NCI-H446 (cell line): ENCODE results near the gene TUT1.
"Not testable (repeated sequence)": the region's sequence is repeated elsewhere in the genome, so short reads cannot be mapped to it uniquely, and the experiment has no call there.

Source experiments
- DNase-seq, 2 experiments: peaks; one replicate each; lab custom pipeline; 2025; lab: John Stamatoyannopoulos, UW

The TUT1 gene

GRCh38 chr11:62603776-62604299, 12.5 kb upstream of the TUT1 start:
- DNase-seq, result no peak

- no peak for DNase-seq
These were observed 11.7 kb upstream of the TUT1 start for GRCh38 chr11:62603072-62603408.

DNA sequence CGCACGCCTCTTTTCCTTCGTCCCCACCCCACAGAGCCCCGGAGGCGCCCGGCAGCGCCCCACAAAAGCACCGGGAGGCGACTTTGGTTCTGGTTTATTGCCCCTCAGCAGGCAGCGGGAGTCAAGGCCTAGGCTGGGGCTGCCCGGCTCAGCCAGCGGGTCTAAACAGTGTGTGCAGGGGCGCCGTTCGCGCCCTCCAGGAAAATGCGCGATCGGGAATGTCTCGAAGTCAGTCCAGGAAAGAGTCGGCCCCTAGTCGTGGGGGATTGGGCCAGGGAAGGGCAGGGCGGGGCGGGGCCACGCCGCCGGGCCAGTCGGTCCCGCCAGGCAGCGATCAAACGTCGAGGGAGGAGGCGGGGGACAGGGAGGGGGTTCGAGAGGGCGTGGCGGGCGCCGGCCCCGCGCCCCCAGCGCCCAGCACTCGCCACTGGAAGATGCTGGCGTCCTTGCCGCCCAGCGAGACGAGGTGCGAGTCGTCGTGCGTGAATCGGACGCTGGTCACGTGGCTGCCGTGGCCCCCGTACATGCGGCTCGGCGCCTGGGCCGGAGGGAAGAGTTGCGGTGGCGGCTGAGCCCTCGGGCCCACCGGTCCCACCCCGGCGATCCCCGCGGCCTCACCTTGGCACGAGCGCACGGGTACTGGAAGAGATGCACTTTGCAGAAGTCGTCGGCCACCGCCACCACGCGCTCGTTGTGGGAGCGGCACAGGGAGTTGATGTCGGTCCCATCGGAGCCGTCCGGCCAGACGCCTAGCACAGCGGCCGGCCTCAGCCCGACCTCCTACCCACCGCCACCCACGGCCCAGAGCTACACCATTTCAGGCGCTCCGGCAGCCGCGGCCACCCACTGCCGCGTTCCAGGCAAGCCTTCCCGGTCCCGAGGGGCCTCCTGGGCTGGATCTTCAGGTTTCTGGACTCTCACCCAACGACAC, 11.1 kb upstream of the TUT1 start:
- peak in 1 of 2 experiments; percentile 62 for DNase-seq

DNA sequence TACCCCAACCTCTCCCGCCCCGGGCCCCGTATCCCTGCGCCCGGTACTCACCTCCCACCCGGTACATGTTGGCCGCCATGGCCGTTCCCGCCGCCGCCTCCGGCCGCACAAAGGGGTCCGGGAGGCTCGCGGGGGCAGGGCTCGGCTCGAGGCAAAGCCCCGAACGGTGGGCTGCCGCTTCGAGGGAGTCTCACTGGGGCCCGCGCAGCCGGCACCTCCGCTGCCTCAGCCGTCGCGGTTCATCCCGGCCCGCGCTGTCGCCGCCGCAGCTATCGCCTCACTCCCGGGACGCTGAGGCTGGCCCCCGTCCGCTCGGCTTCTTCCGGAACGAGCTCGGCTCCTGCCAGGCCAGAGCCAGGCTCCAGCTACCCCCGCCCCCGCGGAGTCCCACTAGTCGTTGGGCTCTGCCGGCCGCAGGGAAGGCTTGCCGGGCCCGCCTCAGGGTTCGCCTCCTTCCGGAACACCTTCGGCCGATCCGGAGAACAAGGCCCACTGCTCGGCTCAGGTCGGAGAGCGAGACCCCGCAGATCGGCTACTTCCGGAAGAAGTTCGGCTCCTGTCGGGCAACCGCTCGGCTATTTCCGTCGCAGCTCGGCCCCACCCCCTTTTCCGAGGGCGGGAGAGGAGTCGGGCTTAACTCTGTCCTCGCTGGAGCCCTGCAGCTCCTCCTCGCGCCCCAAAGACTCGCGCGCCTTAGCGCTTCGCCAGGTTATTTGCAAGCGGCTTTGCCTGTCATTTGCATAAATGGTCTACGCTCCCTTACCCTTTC, 10.2 kb upstream of the TUT1 start, which contains the start of gene MTA2:
TSS of gene MTA2 (minus strand) at position 494 of the 769 bp plus-strand sequence. CDS start at position 79, 415 bp downstream.
- peak; percentile 96 to 99 for DNase-seq

- DNase-seq, result no peak
These were observed 9.7 kb upstream of the TUT1 start for GRCh38 chr11:62601122-62601371.

GRCh38 chr11:62600367-62601121, 9.2 kb upstream of the TUT1 start:
- no peak for DNase-seq

DNA sequence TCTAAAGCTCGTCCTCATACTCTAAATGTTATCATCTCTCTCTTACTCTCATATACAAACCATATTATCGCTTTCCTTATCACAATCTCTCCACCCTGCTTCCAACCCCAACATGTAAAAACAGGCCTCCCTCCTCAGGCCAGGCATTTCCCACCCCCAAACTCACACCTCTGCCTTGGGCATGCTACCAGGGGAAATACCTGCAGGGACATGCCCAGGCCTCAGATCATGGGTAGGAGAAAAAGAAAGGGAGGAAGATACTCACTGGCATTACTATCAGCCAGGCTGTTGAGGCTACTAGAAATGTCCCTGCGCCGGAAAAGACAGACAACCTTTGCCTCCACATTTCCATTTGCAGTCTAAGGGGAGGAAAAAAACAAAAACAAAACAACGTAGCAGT, 8.6 kb upstream of the TUT1 start:
- DNase-seq, result no peak

DNA sequence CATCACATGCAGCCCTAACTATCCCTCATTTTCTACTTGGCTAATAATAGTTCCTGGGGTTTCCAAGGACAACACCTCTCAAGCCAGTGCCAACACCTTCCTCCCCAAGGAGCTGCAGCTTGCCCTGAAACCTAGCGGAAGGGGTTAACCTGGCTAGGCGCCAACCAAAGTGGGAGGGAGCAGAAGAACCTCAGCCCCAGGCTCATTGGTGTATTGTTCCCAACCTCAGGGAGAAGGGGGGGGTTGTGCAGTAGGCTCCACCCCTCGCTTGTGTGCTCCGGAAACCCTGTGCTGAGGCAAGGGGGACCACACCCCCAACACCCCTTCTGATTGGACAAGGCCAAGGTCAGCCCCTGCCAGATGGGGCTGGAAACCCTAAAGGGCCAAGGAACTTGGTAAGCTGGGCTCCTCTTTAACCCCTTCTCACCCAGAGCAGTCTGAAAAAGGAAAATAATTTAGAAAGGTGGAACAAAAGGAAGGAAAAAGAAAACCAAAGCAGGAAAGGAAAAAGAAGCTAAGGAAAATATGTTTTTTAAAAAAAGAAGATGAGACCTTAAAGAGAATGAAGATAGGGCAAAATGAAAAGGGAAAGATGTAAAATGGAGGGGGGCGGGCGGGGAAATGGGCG, 7.9 kb upstream of the TUT1 start:
- peak; percentile 94 to 97 for DNase-seq

DNA sequence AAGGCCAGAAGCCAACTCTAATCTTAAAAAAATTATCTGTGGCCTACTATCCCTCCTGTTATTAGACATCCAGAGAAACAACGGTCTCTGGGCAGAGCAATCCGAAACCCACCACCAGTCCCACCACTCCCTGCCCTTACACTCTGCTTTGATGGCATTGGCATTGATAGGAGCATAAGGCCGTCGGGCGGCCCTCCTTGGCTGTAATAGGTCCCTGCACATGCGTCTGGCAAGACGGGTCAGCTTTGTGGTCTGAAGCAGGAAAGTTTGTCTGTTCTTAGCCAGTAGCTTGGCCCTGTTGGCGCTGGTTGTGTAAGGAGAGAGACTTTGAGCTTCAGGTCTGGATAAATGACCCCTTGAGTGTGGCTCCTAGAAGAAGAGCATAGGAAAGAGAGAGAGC, 3.8 kb upstream of the TUT1 start:
- DNase-seq, result no peak

GRCh38 chr11:62593434-62594044, 2.2 kb upstream of the TUT1 start:
- DNase-seq, result peak; percentile 39 to 74

DNA sequence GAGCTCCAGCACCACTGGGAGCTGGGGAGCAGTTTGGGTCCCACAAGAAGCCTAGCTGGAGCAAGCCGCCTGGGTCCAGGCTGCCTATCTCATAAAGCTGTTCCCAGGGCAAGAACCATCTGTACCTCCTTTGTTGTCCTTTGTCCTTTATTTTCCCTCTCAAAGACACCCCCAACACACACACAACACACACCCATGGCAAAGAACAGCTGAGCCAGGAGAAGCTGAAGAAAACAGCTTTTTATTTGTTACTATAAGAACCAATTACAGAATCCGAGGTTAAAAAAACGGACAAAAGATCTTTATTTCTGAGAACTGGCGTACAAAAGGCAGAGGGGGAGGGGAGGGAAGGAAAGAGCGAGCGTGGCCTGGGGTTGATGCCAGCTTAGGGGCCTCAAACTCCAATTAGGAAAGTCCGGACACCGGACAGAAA, 1.7 kb upstream of the TUT1 start:
- peak in 1 of 2 experiments; percentile 32 for DNase-seq

- DNase-seq, result no peak
These were observed 958 bp upstream of the TUT1 start for GRCh38 chr11:62592146-62592815.

DNA sequence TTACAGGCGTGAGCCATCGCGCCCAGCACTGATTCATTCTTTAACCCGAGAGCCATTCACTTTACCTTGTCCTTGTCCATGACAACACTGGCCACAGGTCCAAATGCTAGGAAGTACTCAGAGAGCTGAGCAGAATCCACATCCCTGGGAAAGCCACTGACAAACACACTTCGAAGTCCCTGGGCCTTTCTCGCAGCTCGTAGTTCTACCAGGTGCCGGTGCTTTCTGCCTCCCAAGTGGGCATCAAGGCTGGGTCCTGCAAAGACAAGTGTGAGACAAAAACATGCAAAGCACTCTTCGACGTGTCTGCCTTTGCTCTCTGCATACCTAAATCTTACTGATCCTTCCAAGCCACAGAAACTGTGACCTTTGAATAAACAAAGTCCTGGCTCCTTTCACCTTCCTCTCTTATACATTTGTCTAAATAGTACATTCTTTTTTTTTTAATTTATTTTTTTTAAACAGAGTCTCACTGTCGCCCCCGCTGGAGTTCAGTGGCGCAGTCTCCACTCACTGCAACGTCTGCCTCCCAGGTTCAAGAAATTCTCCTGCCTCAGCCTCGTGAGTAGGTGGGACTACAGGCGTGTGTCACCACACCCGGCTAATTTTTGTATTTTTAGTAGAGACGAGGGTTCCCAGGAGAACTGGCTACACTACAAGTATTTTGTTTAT, 2.2 kb downstream of the TUT1 start:
- no peak for DNase-seq

- not testable (repeated sequence) for DNase-seq
These were observed 6.0 kb downstream of the TUT1 start for GRCh38 chr11:62585356-62585755.

- not testable (repeated sequence) for DNase-seq
These were observed 9.6 kb downstream of the TUT1 start for GRCh38 chr11:62581735-62582134.

DNA sequence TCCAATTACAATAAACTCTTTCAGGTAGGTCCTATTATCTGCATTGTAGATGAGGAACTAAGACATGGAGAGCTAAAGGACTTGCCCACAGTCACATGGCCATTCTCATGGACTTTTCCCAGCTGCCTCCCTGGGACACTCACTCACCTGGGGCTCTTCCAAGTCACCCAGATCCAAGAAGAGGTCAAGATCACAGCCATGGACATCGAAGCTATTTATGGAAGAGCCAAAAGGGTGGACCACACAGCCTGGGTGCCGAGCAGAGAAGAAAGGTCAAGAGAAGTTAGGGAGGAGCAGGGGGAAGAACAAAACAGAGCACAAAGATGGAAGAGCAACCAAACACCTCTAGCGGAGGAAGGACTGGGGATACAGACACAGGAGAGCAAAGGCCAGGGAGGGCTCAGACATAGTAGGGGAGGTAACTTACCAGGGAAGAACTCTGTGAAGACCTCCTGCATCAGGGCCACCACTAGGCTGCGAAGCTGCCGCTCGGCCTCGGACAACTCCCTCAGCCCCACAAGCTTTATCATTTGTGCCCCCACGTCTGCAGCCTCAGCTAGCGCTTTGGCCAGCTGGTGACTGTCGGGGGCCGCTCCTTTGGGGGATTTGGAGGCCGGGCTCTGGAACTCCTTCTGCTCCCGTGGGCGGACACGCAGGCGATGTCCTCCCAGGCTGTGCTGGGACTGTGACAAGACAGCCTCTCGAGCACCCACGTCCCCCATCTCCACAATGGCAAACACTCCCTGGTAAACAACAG, 10.2 kb downstream of the TUT1 start:
- DNase-seq, result no peak

GRCh38 chr11:62579252-62579651, 12.1 kb downstream of the TUT1 start:
- DNase-seq, result no peak

GRCh38 chr11:62578541-62578940, 12.8 kb downstream of the TUT1 start:
- DNase-seq, result no peak

DNA sequence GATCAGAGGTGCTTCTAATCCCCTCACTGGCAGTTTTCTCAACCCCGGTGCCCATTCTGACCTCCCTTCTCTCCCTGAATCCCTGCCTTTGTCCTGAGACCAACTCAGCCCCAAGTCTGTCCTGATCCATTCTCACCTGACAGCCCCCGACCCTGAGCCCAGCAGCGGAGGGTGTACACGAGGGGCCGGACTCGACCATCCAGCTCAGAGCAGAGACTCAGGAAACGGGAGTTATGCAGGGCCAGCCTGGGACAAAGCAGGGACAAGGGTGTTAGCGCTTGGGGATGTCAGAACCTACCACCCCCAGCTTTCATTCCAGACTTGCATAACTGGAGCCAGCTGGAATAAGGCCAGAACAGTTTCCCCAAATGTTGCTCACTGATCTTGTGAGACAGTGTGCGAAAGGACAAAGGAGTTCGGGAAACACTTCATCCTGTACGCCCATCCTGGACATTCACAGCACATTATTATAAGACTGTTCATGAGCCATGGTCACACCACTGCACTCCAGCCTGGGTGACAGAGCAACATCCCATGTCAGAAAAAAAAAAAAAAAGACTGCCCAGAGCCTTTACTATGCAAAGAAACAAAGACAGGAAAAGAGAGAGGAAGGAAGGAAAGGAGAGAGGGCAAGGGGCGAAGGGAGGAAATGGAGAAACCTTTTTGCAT, 14.1 kb downstream of the TUT1 start:
- no peak for DNase-seq
